Left kidney (tissue), 1 donor: ENCODE measurements around the gene PAK6. TPM values are rescaled to one million over a fixed set of nuclear protein-coding genes. Genes with fewer than 3 reads are reported as not detected.

Experiments
- polyA plus RNA-seq: library from polyadenylated mRNA; unstranded; fragments of 120-200 nt; gene quantifications from one replicate; pipeline ENCODE4 v1.2.1, GENCODE V29; 2013; ENCODE audit not compliant: insufficient read length

PAK6 gene
- polyA plus RNA-seq, 1 donor, result 6.5 TPM

Other genes with a start within 250 kb of the PAK6 start
- 461 TPM for gene SRP14, start 199.9 kb upstream of the PAK6 start, polyA plus RNA-seq
- gene BMF, start 130.2 kb upstream of the PAK6 start, polyA plus RNA-seq, result 45.3 TPM
- gene BUB1B, start 78.0 kb upstream of the PAK6 start, polyA plus RNA-seq, result 45.9 TPM
- 0.17 TPM for gene ANKRD63, start 44.0 kb downstream of the PAK6 start, polyA plus RNA-seq
- 10.8 TPM for gene PLCB2, start 68.9 kb downstream of the PAK6 start, polyA plus RNA-seq
- 15.6 TPM for gene INAFM2, start 84.6 kb downstream of the PAK6 start, polyA plus RNA-seq
- 6.3 TPM for gene CCDC9B, start 101.9 kb downstream of the PAK6 start, polyA plus RNA-seq
- gene PHGR1, start 112.0 kb downstream of the PAK6 start, polyA plus RNA-seq, result not detected
- gene DISP2, start 119.2 kb downstream of the PAK6 start, polyA plus RNA-seq, result 0.35 TPM
- 46.4 TPM for gene KNSTRN, start 143.7 kb downstream of the PAK6 start, polyA plus RNA-seq
- 103 TPM for gene IVD, start 166.7 kb downstream of the PAK6 start, polyA plus RNA-seq
- 22.8 TPM for gene BAHD1, start 201.9 kb downstream of the PAK6 start, polyA plus RNA-seq
- gene CHST14, start 231.9 kb downstream of the PAK6 start, polyA plus RNA-seq, result 31.3 TPM